ENCODE results near the gene POLR2L.

POLR2L gene

DNA sequence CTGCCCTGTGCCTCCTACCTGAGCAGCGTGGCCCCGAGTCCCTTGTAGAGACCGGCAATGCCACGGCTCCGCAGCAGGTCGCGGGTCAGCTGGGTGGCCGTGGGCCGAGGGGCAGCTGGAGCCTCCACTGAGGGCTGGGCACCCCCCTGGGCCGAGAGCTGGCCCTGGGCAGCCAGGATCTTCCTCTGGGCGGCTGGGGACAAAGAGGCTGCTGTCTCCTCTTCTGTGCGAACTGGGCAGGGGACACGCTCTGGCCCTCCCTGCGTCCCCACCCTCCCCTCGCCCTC lies 49.9 kb downstream of the POLR2L start:
- H3K79me2 ChIP-seq = no peaks in the 10 kb centered on the region
- no peaks in the 10 kb centered on the region for H3K27me3 ChIP-seq (ENCODE audit: control insufficient read depth, insufficient read depth, low read length)
- no peak overlapping the region for H3K4me3 ChIP-seq (ENCODE audit: low read depth, low read length)
- no peak overlapping the region for H2AFZ ChIP-seq
- TF ChIP-seq, protein P1, sequence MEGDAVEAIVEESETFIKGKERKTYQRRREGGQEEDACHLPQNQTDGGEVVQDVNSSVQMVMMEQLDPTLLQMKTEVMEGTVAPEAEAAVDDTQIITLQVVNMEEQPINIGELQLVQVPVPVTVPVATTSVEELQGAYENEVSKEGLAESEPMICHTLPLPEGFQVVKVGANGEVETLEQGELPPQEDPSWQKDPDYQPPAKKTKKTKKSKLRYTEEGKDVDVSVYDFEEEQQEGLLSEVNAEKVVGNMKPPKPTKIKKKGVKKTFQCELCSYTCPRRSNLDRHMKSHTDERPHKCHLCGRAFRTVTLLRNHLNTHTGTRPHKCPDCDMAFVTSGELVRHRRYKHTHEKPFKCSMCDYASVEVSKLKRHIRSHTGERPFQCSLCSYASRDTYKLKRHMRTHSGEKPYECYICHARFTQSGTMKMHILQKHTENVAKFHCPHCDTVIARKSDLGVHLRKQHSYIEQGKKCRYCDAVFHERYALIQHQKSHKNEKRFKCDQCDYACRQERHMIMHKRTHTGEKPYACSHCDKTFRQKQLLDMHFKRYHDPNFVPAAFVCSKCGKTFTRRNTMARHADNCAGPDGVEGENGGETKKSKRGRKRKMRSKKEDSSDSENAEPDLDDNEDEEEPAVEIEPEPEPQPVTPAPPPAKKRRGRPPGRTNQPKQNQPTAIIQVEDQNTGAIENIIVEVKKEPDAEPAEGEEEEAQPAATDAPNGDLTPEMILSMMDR (IDR thresholded peaks at IDR 0.05) = no peak
- H3K27ac ChIP-seq = no peak overlapping the region
- no peak overlapping the region for H3K4me2 ChIP-seq (ENCODE audit: low read length)
- no peaks in the 10 kb centered on the region for H3K9me3 ChIP-seq (ENCODE audit: control insufficient read depth, low read length)
- peaks cover 4% of the 10 kb centered on the region for H3K4me1 ChIP-seq
- no peaks in the 10 kb centered on the region for H3K36me3 ChIP-seq (ENCODE audit: control insufficient read depth, insufficient read depth, low read length)
- no peak overlapping the region for H3K9ac ChIP-seq

DNA sequence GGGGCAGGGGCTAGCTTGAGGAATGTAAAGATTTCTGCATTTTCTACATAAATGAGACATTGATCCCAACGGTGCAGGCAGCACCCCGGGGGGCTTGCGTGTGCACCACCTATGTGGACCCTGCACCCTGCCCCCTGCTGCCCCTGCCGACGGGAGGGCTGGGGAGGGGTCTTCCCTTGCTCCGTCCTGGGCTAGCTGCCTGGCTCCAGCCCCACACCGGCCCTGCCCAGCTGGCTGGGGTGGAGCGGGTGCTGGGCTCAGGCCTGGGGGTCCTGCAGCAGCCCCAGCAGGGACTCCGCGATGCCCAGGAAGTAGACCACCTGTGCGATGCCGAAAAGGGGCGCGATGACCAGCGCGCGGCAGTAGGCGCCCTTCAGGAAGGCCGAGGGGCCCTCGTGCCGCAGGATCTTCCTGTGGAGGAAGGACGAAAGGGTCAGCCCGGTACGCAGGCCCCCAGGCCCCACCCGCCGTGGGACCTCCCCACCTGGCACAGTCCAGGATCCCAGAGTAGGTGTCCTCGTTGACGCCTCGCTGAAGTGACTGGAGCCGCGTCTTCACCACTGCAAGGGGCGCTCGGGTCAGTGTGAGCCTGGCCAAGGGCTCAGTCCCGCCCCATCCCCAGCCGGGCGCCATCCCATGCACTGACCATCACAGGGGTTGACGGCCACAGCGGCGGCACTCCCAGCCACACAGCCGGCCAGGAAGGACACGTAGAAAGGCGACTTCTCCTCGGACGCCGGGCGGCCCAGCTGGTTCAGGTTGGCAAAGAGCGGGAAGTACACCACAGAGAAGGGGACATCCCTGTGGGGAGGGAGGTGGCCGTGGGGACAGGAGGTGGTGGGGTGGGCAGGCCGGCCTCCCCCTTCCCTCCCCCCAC lies 50.4 kb downstream of the POLR2L start:
- Histone ChIP-seq H3K4me3 (ENCODE audit: low read depth, low read length) (no peak overlapping the region), H3K4me1 (peaks cover 3% of the 10 kb centered on the region), H3K4me2 (ENCODE audit: low read length) (no peak overlapping the region), H3K79me2 (no peaks in the 10 kb centered on the region), H3K9me3 (ENCODE audit: control insufficient read depth, low read length) (no peaks in the 10 kb centered on the region), H2AFZ (no peak overlapping the region), H3K27me3 (ENCODE audit: control insufficient read depth, insufficient read depth, low read length) (no peaks in the 10 kb centered on the region), H3K36me3 (ENCODE audit: control insufficient read depth, insufficient read depth, low read length) (no peaks in the 10 kb centered on the region), H3K27ac (no peak overlapping the region), H3K9ac (no peak overlapping the region)
- TF ChIP-seq, protein P1 (IDR thresholded peaks at IDR 0.05) = no peak

DNA sequence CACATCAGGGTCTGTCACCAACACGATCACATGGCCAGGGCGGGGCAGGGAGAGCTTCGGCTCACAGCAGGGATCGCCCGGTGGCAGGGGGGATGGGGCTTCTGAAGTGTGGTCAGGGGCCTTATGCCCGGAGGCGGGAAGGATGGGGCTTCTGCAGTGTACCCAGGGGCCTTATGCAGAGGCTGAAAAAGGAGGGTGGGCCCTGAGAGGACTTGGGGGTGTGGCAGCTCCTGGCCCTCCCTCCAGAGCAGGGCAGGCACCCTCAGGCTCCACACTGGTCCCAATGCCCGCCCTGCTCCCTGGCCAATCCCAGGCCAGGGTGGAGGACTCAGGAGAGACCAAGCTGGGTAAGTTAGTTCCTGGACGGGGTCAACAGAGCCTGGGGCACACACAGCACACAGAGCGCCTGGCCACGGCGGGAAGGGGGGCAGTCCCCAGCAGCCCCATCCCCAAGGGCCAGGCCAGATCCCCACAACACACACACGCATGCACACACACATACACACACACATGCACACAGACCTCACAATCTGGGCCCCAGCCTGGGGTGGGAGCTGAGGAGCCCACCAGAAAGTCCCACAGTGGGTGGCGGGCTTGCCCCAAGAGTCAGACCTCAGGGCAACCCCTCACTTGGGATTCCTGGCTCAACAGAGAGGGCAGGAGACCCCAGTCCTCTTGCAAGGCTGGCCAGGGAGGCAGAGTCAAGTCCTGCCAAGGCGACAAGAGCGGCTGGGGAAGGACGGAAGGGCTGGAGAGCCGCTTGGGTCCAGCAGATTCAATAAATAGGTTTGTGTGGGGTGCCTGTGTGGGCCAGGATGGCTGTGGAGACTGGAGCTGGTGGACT lies 51.4 kb downstream of the POLR2L start:
- Histone ChIP-seq H3K36me3 (ENCODE audit: control insufficient read depth, insufficient read depth, low read length) (no peaks in the 10 kb centered on the region), H3K4me3 (ENCODE audit: low read depth, low read length) (no peak overlapping the region), H3K4me1 (no peaks in the 10 kb centered on the region), H3K79me2 (no peaks in the 10 kb centered on the region), H2AFZ (no peak overlapping the region), H3K27ac (no peak overlapping the region), H3K27me3 (ENCODE audit: control insufficient read depth, insufficient read depth, low read length) (no peaks in the 10 kb centered on the region), H3K4me2 (ENCODE audit: low read length) (no peak overlapping the region), H3K9ac (no peak overlapping the region), H3K9me3 (ENCODE audit: control insufficient read depth, low read length) (no peaks in the 10 kb centered on the region)
- TF ChIP-seq, protein P1 (IDR thresholded peaks at IDR 0.05) = no peak

DNA sequence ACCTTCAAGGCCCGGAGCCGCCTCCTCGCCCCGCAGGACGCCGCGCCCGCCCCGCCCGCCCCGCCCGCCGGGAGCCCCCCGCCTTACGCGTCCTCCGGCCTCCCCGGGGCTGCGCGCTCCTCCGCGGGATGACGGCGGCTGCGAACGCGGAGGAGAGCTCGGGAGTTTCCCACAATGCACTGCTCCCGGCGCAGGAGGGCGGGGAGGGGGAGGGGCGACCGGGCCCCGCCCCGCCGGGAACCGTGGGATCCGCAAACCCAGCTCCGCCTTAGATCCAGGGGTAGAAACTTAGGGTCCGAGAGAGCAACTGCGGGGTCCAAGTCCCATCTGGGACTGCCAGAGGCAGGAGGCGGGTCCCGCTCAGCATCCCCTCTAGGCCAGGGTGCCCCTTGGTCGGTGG lies 52.4 kb downstream of the POLR2L start, which contains the start of gene CEND1:
CEND1 (minus strand) TSS at position 148 of the 400 bp plus-strand sequence. CDS start 1,514 bp downstream, outside the sequence.
- Histone ChIP-seq H2AFZ (no peak within 1 kb of the TSS), H3K4me1 (no peaks in the 10 kb centered on the region), H3K4me2 (ENCODE audit: low read length) (no peak within 1 kb of the TSS), H3K36me3 (ENCODE audit: control insufficient read depth, insufficient read depth, low read length) (no peaks in the 10 kb centered on the region), H3K27me3 (ENCODE audit: control insufficient read depth, insufficient read depth, low read length) (no peaks in the 10 kb centered on the region), H3K79me2 (no peaks in the 10 kb centered on the region), H3K27ac (no peak within 1 kb of the TSS), H3K9ac (no peak within 1 kb of the TSS), H3K9me3 (ENCODE audit: control insufficient read depth, low read length) (no peaks in the 10 kb centered on the region), H3K4me3 (ENCODE audit: low read depth, low read length) (no peak within 1 kb of the TSS)
- TF ChIP-seq, protein P1 (IDR thresholded peaks at IDR 0.05) = no peak

Data from parathyroid adenoma (tissue), 2 donors.